K562 (cell line): ENCODE measurements around the gene ITGA11. TPM values are rescaled to one million over a fixed set of nuclear protein-coding genes. Genes with fewer than 3 reads are reported as not detected.

Source experiments
- BRD9 ChIP-seq: fragments of 450-650 bp; IDR thresholded peaks from 2 replicates; pipeline ENCODE4 v1.6.1; 2018; ENCODE audit warnings: low read depth; ENCODE audit not compliant: partially characterized antibody
- DEAF1 ChIP-seq: fragments of 450-650 bp; formaldehyde crosslinking; IDR thresholded peaks from 2 replicates; pipeline ENCODE4 v1.4.0; 2020; ENCODE audit warnings: mild to moderate bottlenecking, moderate library complexity
- DIDO1 ChIP-seq: fragments of 450-650 bp; IDR thresholded peaks from 2 replicates; pipeline ENCODE4 v1.6.1; 2016; ENCODE audit warnings: low read depth, missing biosample characterization, missing genetic modification characterization
- DNMT1 ChIP-seq: fragments of 450-650 bp; IDR thresholded peaks from 2 replicates; pipeline ENCODE4 v1.6.1; 2016; ENCODE audit warnings: antibody characterized with exemption, mild to moderate bottlenecking
- GABPA ChIP-seq: fragments of 200-800 bp; sonication (Bioruptor generic); conservative IDR thresholded peaks from 2 replicates; pipeline ENCODE4 v1.6.1; 2016; ENCODE audit warnings: low read depth, missing genetic modification characterization, missing compliant biosample characterization
- HOXB6 ChIP-seq: fragments of 250-450 bp; sonication (Bioruptor Pico); IDR thresholded peaks from 2 replicates; pipeline ENCODE4 v1.5.1; 2022; ENCODE audit warnings: mild to moderate bottlenecking, borderline replicate concordance
- JUND ChIP-seq, 2 experiments: IDR thresholded peaks; 2 replicates in 1 of 2; 3 replicates in 1 of 2; pipeline ENCODE4 v1.6.1; 2011; ENCODE audit warnings: borderline replicate concordance in 2 of 2, low read depth in 2 of 2, low read length in 2 of 2, improper control_type of control experiment in 1 of 2, missing biosample characterization in 1 of 2, missing genetic modification characterization in 1 of 2, missing genetic modification reagents in 1 of 2
- KLF6 ChIP-seq: fragments of 250-450 bp; sonication (Bioruptor Pico); IDR thresholded peaks from 2 replicates; pipeline ENCODE4 v1.4.0; 2020; ENCODE audit warnings: mild to moderate bottlenecking, moderate library complexity, borderline replicate concordance
- MAFG ChIP-seq: fragments of 450-650 bp; conservative IDR thresholded peaks from 2 replicates; pipeline ENCODE4 v1.6.1; 2016; ENCODE audit warnings: missing genetic modification characterization, missing compliant biosample characterization
- MECOM ChIP-seq: fragments of 250-450 bp; sonication (Bioruptor Pico); IDR thresholded peaks from 2 replicates; pipeline ENCODE4 v1.8.0; 2022; ENCODE audit warnings: inconsistent platforms
- POLR2A ChIP-seq: fragments of 450-650 bp; conservative IDR thresholded peaks from 2 replicates; pipeline ENCODE4 v1.6.1; 2016
- POLR3A ChIP-seq: IDR thresholded peaks from 2 replicates; pipeline ENCODE4 v1.6.1; 2011; ENCODE audit warnings: borderline replicate concordance, mild to moderate bottlenecking, moderate library complexity; ENCODE audit not compliant: insufficient read length, insufficient read depth; ENCODE audit errors: extremely low read depth
- PURB ChIP-seq: sonication (generic); formaldehyde crosslinking; IDR thresholded peaks from 2 replicates; pipeline ENCODE4 v1.9.0; 2021; ENCODE audit warnings: low read depth, mild to moderate bottlenecking, missing genetic modification reagents
- RBM39 ChIP-seq: fragments of 200-400 bp; formaldehyde crosslinking; optimal IDR thresholded peaks from 2 replicates; pipeline ENCODE3; 2018; ENCODE audit warnings: low read depth, low read length
- RCOR1 ChIP-seq, 2 experiments: IDR thresholded peaks; 2 replicates each; pipeline ENCODE4 v1.6.1; 2012; ENCODE audit warnings: low read depth in 2 of 2, low read length in 2 of 2, borderline replicate concordance in 1 of 2, improper control_type of control experiment in 1 of 2
- RHOXF2B ChIP-seq: fragments of 250-450 bp; sonication (Bioruptor Pico); conservative IDR thresholded peaks from 2 replicates; pipeline ENCODE4 v1.5.1; 2021
- SETDB1 ChIP-seq: IDR thresholded peaks from one replicate; pipeline ENCODE4 v1.6.1; 2012; ENCODE audit warnings: low read length, control low read depth, inconsistent platforms
- TFAP4 ChIP-seq: sonication (generic); formaldehyde crosslinking; IDR thresholded peaks from 2 replicates; pipeline ENCODE4 v1.8.0; 2022; ENCODE audit warnings: missing genetic modification reagents, mild to moderate bottlenecking, moderate library complexity, borderline replicate concordance
- TRIM28 ChIP-seq: fragments of 450-650 bp; IDR thresholded peaks from 2 replicates; pipeline ENCODE4 v1.6.1; 2017
- ZC3H4 ChIP-seq: sonication (generic); formaldehyde crosslinking; IDR thresholded peaks from 2 replicates; pipeline ENCODE4 v1.9.0; 2021; ENCODE audit warnings: missing genetic modification reagents, borderline replicate concordance
- ZNF217 ChIP-seq: sonication (generic); formaldehyde crosslinking; IDR thresholded peaks from 2 replicates; pipeline ENCODE4 v1.8.0; 2022; ENCODE audit warnings: mild to moderate bottlenecking, missing genetic modification reagents
- ZNF431 ChIP-seq: sonication (generic); formaldehyde crosslinking; IDR thresholded peaks from 2 replicates; pipeline ENCODE4 v1.8.0; 2022; ENCODE audit warnings: mild to moderate bottlenecking, missing genetic modification reagents
- polyA plus RNA-seq, 8 experiments: library from polyadenylated mRNA; depleted of rRNA in 4 of 8; stranded (reverse) in 5 of 8; unstranded in 3 of 8; fragments of >200 nt; fragmentation: Nextera tagmentation in 2 of 8; fragmentation: Illumina TruSeq in 1 of 8; extraction: Ambion mirVana in 2 of 8; extraction: Trizol in 1 of 8; gene quantifications; 2 replicates each; pipeline versions ENCODE4 v1.2.1 to v1.2.3, GENCODE V29; 2011 to 2014; ENCODE audit warnings: inconsistent platforms in 1 of 8, missing spikeins in 1 of 8
- total RNA-seq, 7 experiments: library from RNA; depleted of rRNA in 6 of 7; stranded (reverse); fragments of >200 nt in 6 of 7; fragmentation: Illumina TruSeq in 2 of 7; extraction: Trizol in 2 of 7; gene quantifications; 2 replicates each; pipeline versions ENCODE4 v1.2.1 to v1.2.3, GENCODE V29; 2011 to 2021; ENCODE audit warnings: low replicate concordance in 1 of 7

ITGA11 gene
- total and polyA plus RNA-seq, 9 of the 15 experiments (the other 6 are each of a cell fraction or from before 2014, with no cell fraction given) = 0.01 TPM; not detected in 8

- no peak for TF ChIP-seq DNMT1
- TF ChIP-seq RCOR1 (IDR thresholded peaks at IDR 0.05; ENCODE audit: borderline replicate concordance in 1 of 2, low read depth in 2 of 2, low read length in 2 of 2) = no peak
- no peak for TF ChIP-seq ZC3H4 (CRISPR knock-in tag)
- TF ChIP-seq RBM39 = no peak
- TF ChIP-seq DEAF1 = no peak
- TF ChIP-seq BRD9 = no peak
- TF ChIP-seq MECOM = no peak
- no peak for TF ChIP-seq HOXB6 (CRISPR knock-in tag)
- TF ChIP-seq POLR2A = no peak
- no peak for TF ChIP-seq MAFG (tag)
- TF ChIP-seq DIDO1 (tag) = no peak
- TF ChIP-seq JUND (IDR thresholded peaks at IDR 0.05; ENCODE audit: borderline replicate concordance, low read depth, low read length) = no peak
- TF ChIP-seq JUND (tag; IDR thresholded peaks at IDR 0.05; ENCODE audit: borderline replicate concordance, low read depth, low read length) = no peak
- TF ChIP-seq RHOXF2B (CRISPR knock-in tag) = no peak
- TF ChIP-seq TRIM28 = peak; percentile 85
- no peak for TF ChIP-seq POLR3A
- no peak for TF ChIP-seq ZNF217
- TF ChIP-seq KLF6 (CRISPR knock-in tag) = no peak
- TF ChIP-seq GABPA (tag) = no peak
- peak; percentile 100 for TF ChIP-seq ZNF431 (CRISPR knock-in tag)
- TF ChIP-seq SETDB1 = no peak
- TF ChIP-seq PURB = no peak
- TF ChIP-seq TFAP4 (CRISPR knock-in tag) = no peak
These were observed 147.2 kb downstream of the ITGA11 start (continued) for GRCh38 chr15:68284616-68285258.
